ENCODE results near the gene NUDT16. TPM values are rescaled to one million over a fixed set of nuclear protein-coding genes. Genes with fewer than 3 reads are reported as not detected.
"Not testable (repeated sequence)": the region's sequence is repeated elsewhere in the genome, so short reads cannot be mapped to it uniquely, and the experiment has no call there.

NUDT16 gene
- total RNA-seq, 1 donor from 2014 or later: 16.4 TPM

- Mint-ChIP-seq H3K27me3 (ENCODE audit: low read depth, unreplicated experiment) (no peaks in the 10 kb centered on the region), H3K27ac (ENCODE audit: unreplicated experiment) (no peak overlapping the region), H3K4me1 (ENCODE audit: low read depth, unreplicated experiment) (peaks cover 2% of the 10 kb centered on the region), H3K36me3 (ENCODE audit: low read depth, unreplicated experiment) (peaks cover 12% of the 10 kb centered on the region), H3K9me3 (ENCODE audit: unreplicated experiment) (no peaks in the 10 kb centered on the region), H3K4me3 (ENCODE audit: unreplicated experiment) (no peak overlapping the region)
- DNase-seq (ENCODE audit: low read depth): no peak
- Histone ChIP-seq H3K4me3 (ENCODE audit: insufficient read depth, low read depth, low read length) (no peak overlapping the region), H2AFZ (ENCODE audit: low read depth, low read length) (no peak overlapping the region), H3K79me2 (ENCODE audit: insufficient read depth, low read length) (peaks cover 4% of the 10 kb centered on the region), H3K4me2 (ENCODE audit: low read length) (no peak overlapping the region), H3K9me3 (ENCODE audit: insufficient read depth, low read depth, low read length) (no peaks in the 10 kb centered on the region), H4K20me1 (ENCODE audit: insufficient read depth, low read length) (no peaks in the 10 kb centered on the region), H3K27ac (ENCODE audit: low read depth, low read length) (no peak overlapping the region), H3K36me3 (ENCODE audit: insufficient read depth, low read length) (peaks cover 6% of the 10 kb centered on the region), H3K4me1 (ENCODE audit: insufficient read depth, low read length) (no peaks in the 10 kb centered on the region), H3K9ac (ENCODE audit: low read length) (no peak overlapping the region), H3K27me3 (ENCODE audit: insufficient read depth, low read length) (no peaks in the 10 kb centered on the region)
- no peak for FAIRE-seq
- TF ChIP-seq EZH2 (IDR thresholded peaks at IDR 0.05; ENCODE audit: insufficient read depth, low read length): no peak
- no peak for TF ChIP-seq CTCF (IDR thresholded peaks at IDR 0.05; ENCODE audit: insufficient read depth, low read depth, low read length)
Observed at GRCh38 chr3:131374741-131375140, 6.8 kb upstream of the NUDT16 start.

GRCh38 chr3:131380821-131381444 lies 641 bp upstream of the NUDT16 start:
- H3K9me3 Mint-ChIP-seq (ENCODE audit: unreplicated experiment); H3K27me3 Mint-ChIP-seq (ENCODE audit: low read depth, unreplicated experiment); H3K9me3 ChIP-seq (ENCODE audit: insufficient read depth, low read depth, low read length); DNase-seq (ENCODE audit: low read depth); H3K4me1 ChIP-seq (ENCODE audit: insufficient read depth, low read length); H3K36me3 ChIP-seq (ENCODE audit: insufficient read depth, low read length); H3K4me1 Mint-ChIP-seq (ENCODE audit: low read depth, unreplicated experiment); H3K27me3 ChIP-seq (ENCODE audit: insufficient read depth, low read length): not testable (repeated sequence)
- Histone ChIP-seq H3K79me2 (ENCODE audit: insufficient read depth, low read length) (peaks cover 35% of the 10 kb centered on the region), H3K9ac (ENCODE audit: low read length) (peak overlapping the region; percentile 84), H3K4me2 (ENCODE audit: low read length) (peak overlapping the region; percentile 92), H3K27ac (ENCODE audit: low read depth, low read length) (peak overlapping the region; percentile 80), H4K20me1 (ENCODE audit: insufficient read depth, low read length) (peaks cover 11% of the 10 kb centered on the region), H2AFZ (ENCODE audit: low read depth, low read length) (peak overlapping the region; percentile 94), H3K4me3 (ENCODE audit: insufficient read depth, low read depth, low read length) (peak overlapping the region; percentile 77)
- Mint-ChIP-seq H3K27ac (ENCODE audit: unreplicated experiment) (peak overlapping the region; percentile 91), H3K4me3 (ENCODE audit: unreplicated experiment) (peak overlapping the region; percentile 93), H3K36me3 (ENCODE audit: low read depth, unreplicated experiment) (peaks cover 15% of the 10 kb centered on the region)
- peak; percentile 9 for FAIRE-seq

- TF ChIP-seq EZH2 (IDR thresholded peaks at IDR 0.05; ENCODE audit: insufficient read depth, low read length): no peak
- FAIRE-seq (peak; percentile 37), DNase-seq (ENCODE audit: low read depth) (no peak)
- Histone ChIP-seq H3K4me1 (ENCODE audit: insufficient read depth, low read length) (peaks cover 10% of the 10 kb centered on the region), H3K4me2 (ENCODE audit: low read length) (no peak overlapping the region), H3K79me2 (ENCODE audit: insufficient read depth, low read length) (peaks cover 19% of the 10 kb centered on the region), H3K9me3 (ENCODE audit: insufficient read depth, low read depth, low read length) (no peaks in the 10 kb centered on the region), H3K4me3 (ENCODE audit: insufficient read depth, low read depth, low read length) (no peak overlapping the region), H4K20me1 (ENCODE audit: insufficient read depth, low read length) (peaks cover 11% of the 10 kb centered on the region), H3K36me3 (ENCODE audit: insufficient read depth, low read length) (no peaks in the 10 kb centered on the region), H2AFZ (ENCODE audit: low read depth, low read length) (no peak overlapping the region), H3K27ac (ENCODE audit: low read depth, low read length) (no peak overlapping the region), H3K9ac (ENCODE audit: low read length) (no peak overlapping the region), H3K27me3 (ENCODE audit: insufficient read depth, low read length) (no peaks in the 10 kb centered on the region)
- H3K27ac Mint-ChIP-seq (ENCODE audit: unreplicated experiment): no peak overlapping the region
- no peak overlapping the region for H3K4me3 Mint-ChIP-seq (ENCODE audit: unreplicated experiment)
- no peaks in the 10 kb centered on the region for H3K27me3 Mint-ChIP-seq (ENCODE audit: low read depth, unreplicated experiment)
- H3K36me3 Mint-ChIP-seq (ENCODE audit: low read depth, unreplicated experiment): peaks cover 17% of the 10 kb centered on the region
- peaks cover 2% of the 10 kb centered on the region for H3K9me3 Mint-ChIP-seq (ENCODE audit: unreplicated experiment)
- peaks cover 10% of the 10 kb centered on the region for H3K4me1 Mint-ChIP-seq (ENCODE audit: low read depth, unreplicated experiment)
Observed at GRCh38 chr3:131386429-131387165, 5.0 kb downstream of the NUDT16 start.

Measured in astrocyte (in vitro differentiated cells and primary cell).